Uterus (tissue), 2 donors: ENCODE results near the gene CLIC3.

Experiments used
- POLR2A ChIP-seq, 2 donors: fragments of 450-650 bp; IDR thresholded peaks; one replicate each; pipeline ENCODE4 v1.6.1; 2016; ENCODE audit warnings: antibody characterized with exemption in 2 of 2, mild to moderate bottlenecking in 1 of 2, moderate library complexity in 1 of 2
- TF ChIP-seq, protein P1 (sequence below), 4 experiments: fragments of 200-600 bp in 2 of 4; fragments of 450-650 bp in 2 of 4; sonication (generic) in 2 of 4; IDR thresholded peaks; one replicate each; pipeline ENCODE4 v1.5.1; 2016 to 2019; ENCODE audit warnings: antibody characterized with exemption in 4 of 4, mild to moderate bottlenecking in 2 of 4, moderate library complexity in 1 of 4

GRCh38 chr9:137045294-137046087 lies 49.1 kb upstream of the CLIC3 start:
- TF ChIP-seq, protein P1, sequence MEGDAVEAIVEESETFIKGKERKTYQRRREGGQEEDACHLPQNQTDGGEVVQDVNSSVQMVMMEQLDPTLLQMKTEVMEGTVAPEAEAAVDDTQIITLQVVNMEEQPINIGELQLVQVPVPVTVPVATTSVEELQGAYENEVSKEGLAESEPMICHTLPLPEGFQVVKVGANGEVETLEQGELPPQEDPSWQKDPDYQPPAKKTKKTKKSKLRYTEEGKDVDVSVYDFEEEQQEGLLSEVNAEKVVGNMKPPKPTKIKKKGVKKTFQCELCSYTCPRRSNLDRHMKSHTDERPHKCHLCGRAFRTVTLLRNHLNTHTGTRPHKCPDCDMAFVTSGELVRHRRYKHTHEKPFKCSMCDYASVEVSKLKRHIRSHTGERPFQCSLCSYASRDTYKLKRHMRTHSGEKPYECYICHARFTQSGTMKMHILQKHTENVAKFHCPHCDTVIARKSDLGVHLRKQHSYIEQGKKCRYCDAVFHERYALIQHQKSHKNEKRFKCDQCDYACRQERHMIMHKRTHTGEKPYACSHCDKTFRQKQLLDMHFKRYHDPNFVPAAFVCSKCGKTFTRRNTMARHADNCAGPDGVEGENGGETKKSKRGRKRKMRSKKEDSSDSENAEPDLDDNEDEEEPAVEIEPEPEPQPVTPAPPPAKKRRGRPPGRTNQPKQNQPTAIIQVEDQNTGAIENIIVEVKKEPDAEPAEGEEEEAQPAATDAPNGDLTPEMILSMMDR (IDR thresholded peaks at IDR 0.05) = no peak
- no peak for TF ChIP-seq POLR2A (IDR thresholded peaks at IDR 0.05)
